Bronchial epithelial cell (primary cell): ENCODE results near the gene GPR37L1. TPM values are rescaled to one million over a fixed set of nuclear protein-coding genes. Genes with fewer than 3 reads are reported as not detected.

Experiments used
- DNase-seq: peaks from one replicate; pipeline ENCODE4 v3.0.0-alpha.2; 2010; ENCODE audit warnings: low read depth
- FAIRE-seq: peaks from 2 replicates; lab custom pipeline; 2011; peaks lifted over from hg19 to GRCh38; lab: Jason Lieb, UNC
- H3K27me3 ChIP-seq: 2 replicates; pipeline ENCODE4 v1.5.1; 2011; ENCODE audit warnings: low read length; ENCODE audit not compliant: control insufficient read depth, insufficient read depth
- H3K36me3 ChIP-seq: 2 replicates; pipeline ENCODE4 v1.5.1; 2011; ENCODE audit warnings: low read length; ENCODE audit not compliant: control insufficient read depth, insufficient read depth
- H3K4me3 ChIP-seq: 2 replicates; pipeline ENCODE4 v1.5.1; 2011; ENCODE audit warnings: mild to moderate bottlenecking, low read depth, low read length, control low read depth
- total RNA-seq: library from RNA; depleted of rRNA; stranded (reverse); fragments of >200 nt; gene quantifications from 2 replicates; pipeline ENCODE4 v1.2.1, GENCODE V29; 2014
- TF ChIP-seq, protein P1 (sequence below): IDR thresholded peaks from 2 replicates; pipeline ENCODE4 v1.5.1; 2011; ENCODE audit warnings: mild to moderate bottlenecking, moderate library complexity, low read length, control low read depth, inconsistent platforms; ENCODE audit not compliant: insufficient read depth, severe bottlenecking

GPR37L1 gene
- total RNA-seq, 1 donor from 2014 or later: not detected

DNA sequence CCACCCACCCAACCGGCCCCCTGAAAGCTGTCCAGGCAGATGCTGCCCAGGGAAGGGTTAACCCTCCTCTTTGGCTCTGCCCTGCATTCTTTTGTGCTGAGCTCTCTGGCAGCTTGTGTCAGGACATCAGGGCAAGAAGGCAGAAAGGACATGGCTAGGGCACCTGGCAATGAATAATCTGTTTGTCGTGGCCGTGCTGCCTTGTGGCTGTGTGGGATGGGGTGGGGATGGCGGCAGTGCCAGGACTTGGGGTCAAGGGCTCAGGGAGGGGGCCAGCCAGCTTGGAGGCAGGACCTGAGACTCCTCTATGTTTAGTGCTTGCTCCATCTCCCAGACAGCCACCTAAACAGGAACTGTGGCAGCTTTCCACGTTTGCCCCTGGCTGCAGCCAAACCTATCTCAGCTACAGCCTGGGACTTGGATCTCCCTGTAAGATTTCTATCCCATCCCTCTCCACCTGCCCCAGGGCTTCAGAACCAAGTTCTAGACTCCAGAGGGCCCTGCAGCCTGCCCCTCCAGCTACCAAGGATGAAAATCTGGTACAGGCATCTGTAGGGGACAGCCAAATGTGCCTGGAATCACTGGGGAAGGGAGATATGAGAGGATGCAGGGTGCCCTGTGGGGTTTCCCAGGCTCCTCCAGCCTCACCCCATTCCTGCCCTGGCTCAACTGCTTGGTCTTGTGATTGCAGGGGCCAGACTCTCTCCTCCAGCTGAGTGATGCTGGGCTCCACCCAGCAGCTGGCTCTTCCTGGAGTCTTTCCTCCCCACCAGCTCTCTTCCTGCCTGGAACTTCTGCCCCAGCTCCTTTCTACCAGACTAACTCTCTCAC is 9.6 kb upstream of the GPR37L1 start:
- Histone ChIP-seq H3K36me3 (no peaks in the 10 kb centered on the region), H3K4me3 (no peak overlapping the region), H3K27me3 (no peaks in the 10 kb centered on the region)
- TF ChIP-seq, protein P1, sequence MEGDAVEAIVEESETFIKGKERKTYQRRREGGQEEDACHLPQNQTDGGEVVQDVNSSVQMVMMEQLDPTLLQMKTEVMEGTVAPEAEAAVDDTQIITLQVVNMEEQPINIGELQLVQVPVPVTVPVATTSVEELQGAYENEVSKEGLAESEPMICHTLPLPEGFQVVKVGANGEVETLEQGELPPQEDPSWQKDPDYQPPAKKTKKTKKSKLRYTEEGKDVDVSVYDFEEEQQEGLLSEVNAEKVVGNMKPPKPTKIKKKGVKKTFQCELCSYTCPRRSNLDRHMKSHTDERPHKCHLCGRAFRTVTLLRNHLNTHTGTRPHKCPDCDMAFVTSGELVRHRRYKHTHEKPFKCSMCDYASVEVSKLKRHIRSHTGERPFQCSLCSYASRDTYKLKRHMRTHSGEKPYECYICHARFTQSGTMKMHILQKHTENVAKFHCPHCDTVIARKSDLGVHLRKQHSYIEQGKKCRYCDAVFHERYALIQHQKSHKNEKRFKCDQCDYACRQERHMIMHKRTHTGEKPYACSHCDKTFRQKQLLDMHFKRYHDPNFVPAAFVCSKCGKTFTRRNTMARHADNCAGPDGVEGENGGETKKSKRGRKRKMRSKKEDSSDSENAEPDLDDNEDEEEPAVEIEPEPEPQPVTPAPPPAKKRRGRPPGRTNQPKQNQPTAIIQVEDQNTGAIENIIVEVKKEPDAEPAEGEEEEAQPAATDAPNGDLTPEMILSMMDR: no peak
- no peak for DNase-seq
- FAIRE-seq: no peak

DNA sequence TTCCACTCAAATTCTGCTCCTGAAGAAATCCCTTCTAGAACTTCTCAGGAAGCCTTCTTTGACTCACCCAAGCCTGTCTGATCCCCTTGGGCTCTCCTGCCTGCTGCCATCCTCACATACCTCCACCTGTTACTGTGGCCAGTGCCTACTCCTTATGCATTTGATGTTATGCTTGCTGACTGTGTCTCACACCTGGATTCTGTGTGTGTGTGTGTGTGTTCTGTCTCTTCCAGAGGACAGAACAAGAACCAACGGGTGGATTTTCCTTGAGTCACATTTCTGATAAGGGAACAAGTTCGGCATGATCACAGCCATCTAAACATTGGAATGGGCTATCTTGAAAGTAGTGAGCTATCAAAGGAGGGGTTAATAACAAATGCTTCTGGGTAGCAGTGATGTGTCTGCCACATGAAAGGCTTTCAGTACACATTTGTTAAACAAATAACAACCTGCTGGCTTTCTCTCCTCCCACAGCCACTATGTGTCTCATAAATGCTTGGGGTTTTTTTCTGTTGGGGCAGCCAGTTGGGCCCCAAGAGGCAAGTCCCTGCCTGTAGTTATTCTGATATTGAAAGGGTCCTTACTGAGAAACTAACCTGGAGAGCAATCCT is 8.9 kb upstream of the GPR37L1 start:
- no peaks in the 10 kb centered on the region for H3K27me3 ChIP-seq
- DNase-seq (no peak), FAIRE-seq (no peak)
- no peaks in the 10 kb centered on the region for H3K36me3 ChIP-seq
- TF ChIP-seq, protein P1: no peak
- no peak overlapping the region for H3K4me3 ChIP-seq

DNA sequence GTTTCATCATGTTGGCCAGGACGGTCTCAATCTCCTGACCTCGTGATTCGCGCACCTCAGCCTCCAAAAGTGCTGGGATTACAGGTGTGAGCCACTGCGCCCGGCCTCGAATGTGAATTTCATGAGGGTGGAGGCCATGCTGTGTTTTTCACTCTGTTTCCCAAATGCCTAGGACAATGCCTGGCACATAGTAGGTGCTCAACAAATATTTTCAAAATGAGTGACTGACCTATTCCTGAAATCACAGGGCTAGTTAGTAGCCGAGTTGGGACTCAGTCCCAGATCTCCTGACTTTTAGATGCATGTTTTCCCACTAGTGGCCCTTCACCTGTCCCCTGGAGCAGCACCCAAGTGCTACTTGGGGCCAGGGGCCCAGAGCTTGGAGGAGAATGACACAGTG is 6.4 kb upstream of the GPR37L1 start:
- Histone ChIP-seq H3K27me3 (no peaks in the 10 kb centered on the region), H3K4me3 (no peak overlapping the region), H3K36me3 (no peaks in the 10 kb centered on the region)
- FAIRE-seq (no peak), DNase-seq (no peak)
- TF ChIP-seq, protein P1: no peak

DNA sequence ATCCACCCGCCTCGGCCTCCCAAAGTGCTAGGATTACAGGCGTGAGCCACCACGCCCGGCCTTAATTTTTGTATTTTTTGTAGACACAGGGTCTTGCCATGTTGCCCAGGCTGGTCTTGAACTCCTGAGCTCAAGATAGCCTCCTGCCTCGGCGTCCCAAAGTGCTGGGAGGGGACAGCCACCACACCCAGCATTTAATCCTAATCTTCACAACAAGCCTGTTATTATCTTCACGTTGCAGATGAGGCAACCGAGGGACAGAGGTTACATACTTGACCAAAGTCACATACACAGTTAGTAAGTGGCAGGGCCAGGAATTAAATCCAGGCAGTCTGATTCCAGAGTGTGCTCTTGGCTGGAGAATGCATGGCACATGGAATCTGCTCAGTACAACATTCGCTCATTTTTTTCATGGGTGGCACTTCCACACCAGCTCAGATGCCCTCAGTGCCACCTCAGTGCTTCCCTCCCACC is 4.8 kb upstream of the GPR37L1 start:
- no peak for FAIRE-seq
- no peaks in the 10 kb centered on the region for H3K36me3 ChIP-seq
- TF ChIP-seq, protein P1: no peak
- H3K4me3 ChIP-seq: no peak overlapping the region
- no peaks in the 10 kb centered on the region for H3K27me3 ChIP-seq
- no peak for DNase-seq

DNA sequence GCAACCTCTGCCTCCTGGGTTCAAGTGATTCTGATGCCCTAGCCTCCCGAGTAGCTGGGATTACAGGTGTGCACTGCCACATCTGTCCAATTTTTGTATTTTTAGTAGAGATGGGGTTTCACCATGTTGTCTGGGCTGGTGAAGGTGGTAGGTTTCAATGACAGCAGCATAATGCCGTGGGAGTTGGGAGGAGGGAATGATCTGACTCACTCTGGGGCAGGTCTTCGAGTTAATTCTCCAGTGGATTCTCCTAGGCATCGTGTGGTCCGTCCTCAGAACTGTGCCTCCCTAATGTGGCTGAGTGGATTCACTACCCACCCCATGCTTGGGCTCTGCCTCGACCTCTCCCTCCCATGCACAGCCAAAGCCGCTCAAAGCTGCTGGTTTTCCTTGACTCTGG is 1.7 kb upstream of the GPR37L1 start:
- H3K4me3 ChIP-seq: no peak overlapping the region
- no peak for DNase-seq
- TF ChIP-seq, protein P1: no peak
- H3K36me3 ChIP-seq: no peaks in the 10 kb centered on the region
- peaks cover 7% of the 10 kb centered on the region for H3K27me3 ChIP-seq
- FAIRE-seq: no peak
